Stimulated activated CD8-positive, alpha-beta memory T cell treated with anti-CD3 and anti-CD28 coated beads, Interleukin-15, amount 100 ng/mL, for 24 hours (primary cell): ENCODE data around the gene TACR1.

Experiments used
- DNase-seq: peaks from one replicate; pipeline ENCODE4 v3.0.0-alpha.2; 2020; ENCODE audit warnings: low read depth

Gene TACR1

GRCh38 chr2:75018162-75018561 lies 181.2 kb downstream of the TACR1 start:
- DNase-seq: no peak

- no peak for DNase-seq
These were observed 187.2 kb downstream of the TACR1 start for GRCh38 chr2:75012080-75012479.

DNA sequence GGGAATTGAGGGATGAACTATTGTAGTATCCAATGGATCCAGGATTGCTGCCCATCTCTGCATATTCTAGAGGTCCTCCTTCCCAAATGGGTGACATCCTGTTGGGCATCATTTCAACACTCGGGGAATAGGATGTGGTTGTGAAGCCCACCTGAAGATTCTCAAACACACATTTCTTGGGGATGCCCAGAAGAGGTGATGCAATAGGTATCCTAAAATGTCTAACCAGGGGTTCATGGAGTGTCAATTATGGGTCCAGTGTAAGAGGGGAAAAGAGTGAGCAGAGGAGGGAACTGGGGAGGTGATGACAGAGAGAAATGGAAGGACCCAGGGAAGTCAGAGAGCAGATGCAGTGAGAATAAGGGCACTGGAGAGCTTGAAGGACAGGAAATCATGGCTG lies 188.7 kb downstream of the TACR1 start:
- no peak for DNase-seq

- DNase-seq: no peak
These were observed 191.5 kb downstream of the TACR1 start for GRCh38 chr2:75007819-75008218.

- no peak for DNase-seq
These were observed 192.3 kb downstream of the TACR1 start for GRCh38 chr2:75007061-75007460.

DNA sequence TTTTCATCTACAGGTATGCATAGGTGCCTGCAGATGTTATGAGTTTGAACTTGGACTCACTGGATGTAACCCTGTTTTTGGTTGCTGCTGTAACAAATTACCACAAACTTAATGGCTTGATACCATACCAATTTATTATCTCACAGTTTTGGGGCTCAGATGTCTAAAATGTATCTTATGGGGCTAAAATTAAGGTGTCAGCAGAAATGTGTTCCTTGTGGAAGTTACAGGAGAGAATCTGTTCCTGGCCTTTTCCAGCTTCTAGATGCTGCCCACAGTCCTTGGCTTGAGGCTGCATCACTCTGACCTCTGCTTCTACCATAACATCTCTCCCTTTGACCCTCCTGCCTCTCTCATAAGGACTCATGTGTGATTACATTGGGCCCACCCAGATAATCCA lies 193.3 kb downstream of the TACR1 start:
- no peak for DNase-seq

GRCh38 chr2:75003773-75004172 lies 195.5 kb downstream of the TACR1 start:
- no peak for DNase-seq

DNA sequence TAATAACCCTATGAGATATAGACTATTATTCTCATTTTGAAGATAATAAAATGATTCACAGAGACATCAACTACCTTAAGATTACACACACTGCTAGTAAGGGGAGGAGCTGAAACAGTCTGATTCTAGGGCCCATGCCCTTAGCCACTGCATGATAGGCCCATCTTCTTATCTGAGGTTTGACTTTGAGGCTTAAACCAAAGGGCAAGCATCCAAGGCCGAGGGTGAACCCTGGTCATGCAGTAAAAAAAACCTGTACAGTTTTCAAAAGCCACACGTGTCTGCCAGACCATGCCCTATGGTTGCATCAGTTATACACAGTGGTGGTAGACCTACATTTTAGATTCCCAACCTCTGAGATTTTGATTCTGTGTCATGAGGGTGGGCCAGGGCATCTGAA lies 196.0 kb downstream of the TACR1 start:
- no peak for DNase-seq

DNA sequence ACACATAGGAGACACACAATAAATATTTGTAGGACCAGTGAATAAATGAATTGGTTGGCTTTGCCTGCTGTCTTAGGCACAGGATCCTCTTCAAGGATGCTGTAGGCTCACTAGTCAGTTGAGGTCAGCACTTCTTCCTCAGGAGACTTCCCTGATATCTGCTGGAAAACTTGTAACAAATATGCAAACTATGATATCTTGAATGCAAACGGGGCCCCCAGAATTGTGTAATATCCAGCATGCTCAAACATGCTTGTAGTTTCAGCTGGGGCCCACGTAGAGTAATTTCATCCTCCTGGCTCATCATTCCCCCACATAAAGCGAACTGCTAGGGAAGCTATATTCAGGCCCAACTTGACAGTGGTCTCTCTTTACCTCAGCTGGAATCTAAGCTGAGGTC lies 197.3 kb downstream of the TACR1 start:
- DNase-seq: no peak

DNA sequence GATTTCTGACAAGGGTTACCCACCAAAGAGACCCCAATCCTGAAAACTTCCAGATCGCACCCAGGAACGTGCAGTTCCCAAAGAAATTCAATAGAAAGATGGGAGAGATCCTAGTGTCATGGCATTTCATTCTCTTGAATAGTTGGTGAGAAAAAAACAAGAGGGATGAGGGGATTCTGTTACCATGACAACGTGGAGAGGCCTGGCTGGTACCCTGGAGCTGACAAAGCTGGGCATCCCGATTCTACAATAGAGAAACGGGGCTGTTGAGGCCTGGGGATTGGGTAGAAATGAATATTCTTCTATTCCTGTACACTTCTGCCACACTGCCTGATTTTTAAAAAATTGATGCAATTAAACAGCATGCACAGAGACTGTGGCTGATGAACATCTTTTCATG lies 199.9 kb downstream of the TACR1 start:
- no peak for DNase-seq
